GM19239 (cell line): ENCODE data around the gene BCL2L13.
A peak's percentile ranks its signal among the peaks of the same experiment; 100 is the strongest.

Experiments used
- DNase-seq: peaks from one replicate; pipeline ENCODE4 v3.0.0; 2011; ENCODE audit warnings: low spot score; ENCODE audit not compliant: insufficient read length
- FAIRE-seq: peaks from 2 replicates; lab custom pipeline; 2011; peaks lifted over from hg19 to GRCh38; lab: Jason Lieb, UNC

The BCL2L13 gene, protein sequence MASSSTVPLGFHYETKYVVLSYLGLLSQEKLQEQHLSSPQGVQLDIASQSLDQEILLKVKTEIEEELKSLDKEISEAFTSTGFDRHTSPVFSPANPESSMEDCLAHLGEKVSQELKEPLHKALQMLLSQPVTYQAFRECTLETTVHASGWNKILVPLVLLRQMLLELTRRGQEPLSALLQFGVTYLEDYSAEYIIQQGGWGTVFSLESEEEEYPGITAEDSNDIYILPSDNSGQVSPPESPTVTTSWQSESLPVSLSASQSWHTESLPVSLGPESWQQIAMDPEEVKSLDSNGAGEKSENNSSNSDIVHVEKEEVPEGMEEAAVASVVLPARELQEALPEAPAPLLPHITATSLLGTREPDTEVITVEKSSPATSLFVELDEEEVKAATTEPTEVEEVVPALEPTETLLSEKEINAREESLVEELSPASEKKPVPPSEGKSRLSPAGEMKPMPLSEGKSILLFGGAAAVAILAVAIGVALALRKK

GRCh38 chr22:17638432-17639246 lies at the start of gene BCL2L13:
BCL2L13 (plus strand) TSS chr22:17638757; CDS start chr22:17655712, 16,955 bp downstream.
- FAIRE-seq (peak; percentile 74), DNase-seq (peak; percentile 85)

DNA sequence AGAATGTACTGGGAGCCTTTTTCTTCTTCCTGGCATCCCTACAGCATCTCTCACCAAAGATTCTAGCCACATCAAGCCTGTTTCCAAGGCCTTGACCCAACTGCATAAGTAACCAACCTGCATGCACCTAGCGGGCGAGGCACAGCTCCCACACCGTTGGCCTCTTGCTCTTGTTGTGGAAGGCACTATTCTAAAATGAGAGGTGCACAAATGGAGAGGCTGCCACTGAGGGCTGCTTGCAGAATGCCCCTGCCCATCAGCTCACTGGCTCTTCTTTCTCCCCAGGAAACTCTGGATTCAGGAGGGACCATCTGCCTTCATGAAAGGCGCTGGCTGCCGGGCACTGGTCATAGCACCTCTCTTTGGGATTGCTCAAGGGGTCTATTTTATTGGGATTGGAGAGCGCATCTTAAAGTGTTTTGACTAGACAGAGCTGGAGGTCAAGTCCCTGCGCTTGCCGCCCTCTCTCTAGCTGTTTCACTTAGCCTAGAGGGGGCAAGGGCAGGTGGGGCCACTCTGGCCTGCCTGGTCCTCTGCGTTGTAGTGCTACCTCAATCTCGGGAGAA lies 48.7 kb upstream of the BCL2L13 start:
- FAIRE-seq (no peak), DNase-seq (no peak)

DNA sequence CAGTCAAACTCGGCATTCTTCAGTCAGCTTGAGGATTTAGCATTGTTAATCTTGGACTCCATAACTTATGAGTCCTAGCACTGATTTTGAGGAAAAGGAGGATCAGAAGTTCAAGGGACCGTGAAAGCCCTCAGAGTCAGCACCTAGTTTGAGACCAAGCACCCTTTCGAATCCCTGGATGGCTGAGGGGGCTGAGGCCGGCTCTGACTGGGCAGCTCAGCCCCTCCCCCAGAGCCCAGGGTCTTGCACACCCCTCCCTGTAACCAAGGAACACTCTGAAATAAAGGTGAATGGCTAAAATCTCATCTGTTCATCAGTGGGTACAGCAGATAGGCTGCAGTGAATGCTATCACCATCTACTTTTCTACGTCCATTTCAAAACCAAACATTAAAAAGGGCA lies 48.0 kb upstream of the BCL2L13 start:
- FAIRE-seq = no peak
- DNase-seq = no peak

DNA sequence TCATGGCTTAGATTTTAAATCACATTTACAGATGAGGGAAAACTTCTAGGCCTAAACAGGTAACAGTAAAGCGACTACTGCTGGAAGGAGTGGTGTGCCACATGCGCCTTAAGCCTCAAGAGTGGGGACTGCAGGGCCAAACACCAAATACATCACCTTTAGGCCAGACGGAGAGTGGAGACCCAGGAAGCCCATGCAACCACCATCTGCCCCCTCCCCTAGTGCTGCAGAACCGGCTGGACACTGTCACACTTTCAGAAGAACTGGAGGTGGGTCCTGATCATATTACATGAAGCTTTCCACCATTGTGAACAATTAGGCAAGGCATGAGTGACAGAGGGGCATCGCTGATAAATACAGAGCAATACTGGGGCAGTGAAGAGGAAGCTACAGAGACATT lies 46.4 kb upstream of the BCL2L13 start:
- DNase-seq = no peak
- no peak for FAIRE-seq

DNA sequence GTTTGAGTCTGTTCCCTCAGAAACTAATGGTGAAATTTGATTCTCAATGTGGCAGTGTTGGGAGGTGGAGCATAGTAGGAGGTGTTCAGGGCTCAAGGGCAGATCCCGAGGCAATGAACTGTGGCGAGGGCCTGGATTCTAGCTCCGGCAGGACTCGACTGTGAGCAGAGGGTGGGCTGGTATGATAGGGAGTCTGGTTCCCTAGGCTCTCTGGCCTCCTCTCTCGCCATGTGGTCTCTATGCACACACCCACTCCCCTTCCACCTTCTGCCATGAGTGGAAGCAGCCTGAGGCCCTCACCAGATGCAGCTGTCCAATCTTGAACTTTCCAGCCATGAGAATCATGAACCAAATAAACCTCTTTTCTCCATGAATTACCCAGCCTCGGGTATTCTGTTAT lies 42.3 kb upstream of the BCL2L13 start:
- no peak for FAIRE-seq
- no peak for DNase-seq

DNA sequence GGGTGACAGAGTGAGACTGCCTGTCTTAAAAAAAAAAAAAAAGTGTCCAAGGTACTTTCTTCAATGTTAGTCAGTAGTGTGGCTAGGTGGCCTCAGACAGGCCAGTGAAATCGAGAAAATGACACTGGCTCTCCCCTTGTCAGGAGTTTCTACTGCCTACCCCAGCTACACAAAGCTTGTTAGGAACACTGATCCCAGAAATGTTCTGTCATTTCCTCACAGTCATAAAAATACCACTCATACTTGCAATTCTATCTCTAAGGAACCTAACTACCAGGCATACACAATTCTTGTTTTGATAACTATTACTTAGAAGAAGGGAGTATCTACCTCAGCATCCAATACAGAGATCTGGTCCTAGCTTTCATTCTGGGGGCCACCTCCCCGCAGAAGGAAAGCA lies 41.3 kb upstream of the BCL2L13 start:
- DNase-seq (no peak), FAIRE-seq (no peak)

DNA sequence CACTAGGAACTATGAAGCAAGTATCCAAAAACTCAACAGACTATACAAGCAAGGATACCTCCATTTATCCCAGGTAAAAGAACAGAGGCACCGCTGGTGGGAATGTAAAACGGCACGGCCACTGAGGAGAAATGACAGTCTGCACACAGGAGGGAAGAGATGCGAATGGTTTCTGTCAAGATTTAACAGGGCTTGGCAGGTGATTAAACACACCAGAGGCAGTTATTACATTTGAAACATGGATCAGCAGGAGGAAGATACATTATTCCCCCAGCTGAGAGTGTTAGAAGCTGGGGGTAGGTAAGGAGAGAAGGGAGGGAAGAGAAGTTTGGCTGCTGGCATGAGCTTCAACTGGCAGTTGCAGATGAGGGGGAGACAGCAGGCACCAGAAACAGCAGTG lies 40.2 kb upstream of the BCL2L13 start:
- FAIRE-seq = no peak

DNA sequence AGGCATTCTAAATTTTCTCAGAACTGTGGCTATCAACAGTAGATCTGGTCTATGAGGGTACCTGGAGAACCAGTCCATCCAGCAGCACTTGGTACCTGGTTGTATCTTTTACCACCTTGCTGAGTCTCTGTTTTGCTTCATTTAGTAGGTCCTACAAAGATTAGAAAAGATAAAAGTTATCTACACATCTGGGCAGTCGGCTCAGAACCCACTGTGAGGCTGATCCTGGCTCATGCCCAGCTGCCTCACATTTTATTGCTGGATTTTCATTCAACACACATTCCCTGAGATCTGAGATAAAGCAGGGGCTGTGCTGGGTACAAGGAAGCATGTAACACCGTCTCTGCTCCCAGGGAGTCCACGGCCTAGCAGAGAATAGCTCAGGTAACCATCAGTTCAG lies 37.5 kb upstream of the BCL2L13 start:
- no peak for DNase-seq
- no peak for FAIRE-seq

More for the DNA sequence above, 40.2 kb upstream of the BCL2L13 start:
- DNase-seq = no peak

- FAIRE-seq (no peak), DNase-seq (no peak)
These were observed 34.9 kb upstream of the BCL2L13 start for GRCh38 chr22:17603668-17604067.

- no peak for FAIRE-seq
- no peak for DNase-seq
These were observed 32.1 kb upstream of the BCL2L13 start for GRCh38 chr22:17606496-17606895.

DNA sequence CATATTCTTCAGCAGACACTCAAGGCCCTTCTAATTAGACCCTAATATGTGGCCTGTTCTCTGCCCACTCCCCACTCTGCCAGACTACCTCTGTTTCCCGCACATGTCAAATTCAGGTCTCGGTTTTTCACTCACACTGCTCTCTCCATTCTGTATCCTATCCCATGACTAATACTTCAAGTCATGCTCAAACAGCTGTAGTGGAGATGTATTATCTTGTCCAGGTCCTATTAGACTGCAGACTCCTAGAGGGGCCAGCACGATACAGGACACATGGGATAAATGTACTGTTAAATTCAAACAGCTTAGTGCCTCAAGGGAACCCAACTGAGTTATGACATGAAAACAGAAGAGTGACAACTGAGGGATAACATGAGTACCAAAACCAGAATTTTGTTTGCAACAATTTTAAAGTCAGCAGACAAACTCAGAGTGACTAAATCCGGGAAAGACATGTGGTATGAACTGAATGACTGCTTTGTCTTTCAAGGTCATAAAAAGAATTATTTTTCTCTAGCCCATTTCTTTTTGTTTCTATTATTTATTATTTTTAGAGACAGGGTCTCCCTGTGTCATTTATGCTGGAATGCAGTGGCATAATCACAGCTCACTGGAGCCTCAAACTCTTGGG lies 30.6 kb upstream of the BCL2L13 start:
- FAIRE-seq (no peak), DNase-seq (no peak)

DNA sequence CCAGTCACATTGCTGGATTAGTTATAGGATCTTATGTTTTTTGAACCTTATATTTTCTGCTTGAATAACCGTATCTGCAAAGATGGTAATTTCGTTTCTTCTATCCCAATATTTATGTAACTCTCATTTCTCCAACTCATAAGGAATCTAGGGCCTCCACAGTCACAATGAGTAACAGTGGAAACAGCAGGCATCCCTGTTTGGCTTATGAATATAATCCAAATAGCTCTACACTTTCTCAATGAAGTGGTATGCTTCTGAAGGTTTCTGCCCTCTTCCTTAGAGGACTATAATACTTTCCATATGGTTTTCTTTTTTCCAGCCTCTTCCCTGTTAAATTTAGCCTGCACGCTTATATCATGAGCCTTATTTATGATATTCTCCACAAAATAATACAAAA lies 26.5 kb upstream of the BCL2L13 start:
- DNase-seq (no peak), FAIRE-seq (no peak)

DNA sequence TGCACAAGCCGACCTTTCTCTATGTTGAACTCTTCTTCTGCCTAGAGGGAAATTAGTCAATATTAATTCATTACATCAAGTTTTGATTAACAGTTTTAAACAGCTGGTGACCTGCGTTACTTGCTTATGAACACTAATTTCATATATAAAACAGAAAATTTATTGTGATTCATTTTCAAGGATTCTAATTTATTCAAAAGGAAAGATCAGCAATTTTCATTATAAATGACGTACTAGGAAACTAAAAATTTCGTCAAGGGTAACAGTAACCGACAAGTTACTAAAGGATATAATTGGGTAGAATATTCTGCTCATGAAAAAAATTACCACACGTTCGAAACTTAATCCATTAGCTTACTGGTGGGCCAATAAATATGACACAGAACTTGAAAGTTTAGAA lies 25.3 kb upstream of the BCL2L13 start:
- DNase-seq (no peak), FAIRE-seq (no peak)

GRCh38 chr22:17627961-17628405 lies 10.6 kb upstream of the BCL2L13 start:
- FAIRE-seq = no peak
- DNase-seq = no peak

DNA sequence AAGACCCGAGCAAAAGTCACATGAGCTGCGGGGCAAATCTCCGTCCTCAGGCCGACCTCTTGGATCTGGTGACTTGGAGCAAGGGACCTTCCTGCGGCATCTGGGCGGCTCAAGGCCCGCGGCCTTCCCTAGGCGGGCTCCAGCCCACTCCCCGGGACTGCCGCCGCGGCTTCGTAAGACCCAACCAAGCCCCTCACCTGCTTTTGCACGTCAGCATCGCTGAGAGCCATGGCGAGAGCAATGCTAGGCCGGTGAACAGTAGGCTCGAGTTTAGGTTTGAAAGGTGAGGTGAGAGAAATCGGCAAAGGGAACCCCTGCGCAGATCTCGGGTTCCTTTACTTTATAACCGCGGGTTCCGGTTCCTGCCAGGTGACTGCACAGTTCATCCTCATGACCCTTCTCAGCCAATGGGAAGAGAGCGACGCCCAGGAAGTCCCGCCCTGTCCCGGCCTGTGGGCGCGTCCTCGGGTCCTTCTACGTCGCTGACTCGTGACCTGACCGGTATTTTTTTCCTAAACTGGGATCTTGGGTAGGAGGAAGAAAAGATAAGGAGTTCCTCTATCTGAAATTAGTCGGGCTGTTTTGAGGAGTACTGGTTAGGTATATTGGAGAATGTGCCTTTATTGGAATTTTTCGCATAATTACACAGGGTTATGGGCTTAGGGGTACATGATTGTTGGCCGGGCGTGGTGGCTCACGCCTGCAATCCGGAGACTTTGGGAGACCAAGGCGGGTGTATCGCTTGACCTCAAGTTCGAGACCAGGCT lies 10.0 kb upstream of the BCL2L13 start, which contains the start of gene ATP6V1E1:
Gene ATP6V1E1, minus strand, starts transcription at position 344 of the 767 bp plus-strand sequence. Its CDS starts 114 bp downstream, at position 230.
- DNase-seq = peak; percentile 91
- peak; percentile 98 for FAIRE-seq

DNA sequence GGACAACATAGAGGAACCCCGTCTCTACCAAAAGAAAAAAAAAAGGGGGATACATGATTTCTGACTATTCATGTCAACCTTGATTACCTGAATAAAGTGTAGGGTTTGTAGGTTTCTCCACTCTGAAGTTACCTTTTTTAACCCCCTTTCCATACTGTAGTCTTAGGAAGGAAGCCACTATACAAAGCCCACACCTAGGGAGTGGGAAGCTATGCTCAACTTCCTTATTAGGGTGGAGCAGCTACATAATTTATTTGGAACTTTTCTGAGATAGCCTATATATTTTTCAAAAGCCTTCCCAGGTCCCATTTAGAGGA lies 9.4 kb upstream of the BCL2L13 start:
- DNase-seq (no peak), FAIRE-seq (no peak)

GRCh38 chr22:17629641-17630040 lies 8.9 kb upstream of the BCL2L13 start:
- no peak for FAIRE-seq
- no peak for DNase-seq

GRCh38 chr22:17631076-17631565 lies 7.4 kb upstream of the BCL2L13 start:
- no peak for FAIRE-seq
- DNase-seq = no peak

GRCh38 chr22:17633217-17633997 lies 5.2 kb upstream of the BCL2L13 start:
- FAIRE-seq (no peak), DNase-seq (no peak)
